GM20000 (cell line): ENCODE measurements around the gene TRIM7.
"Not testable (repeated sequence)": the region's sequence is repeated elsewhere in the genome, so short reads cannot be mapped to it uniquely, and the experiment has no call there.

ENCODE experiments used
- DNase-seq: peaks from one replicate; pipeline ENCODE4 v3.0.0; 2012; ENCODE audit warnings: low spot score
- CTCF ChIP-seq: IDR thresholded peaks from 2 replicates; pipeline ENCODE4 v1.5.1; 2012; ENCODE audit warnings: mild to moderate bottlenecking, control low read depth; ENCODE audit errors: extremely low read depth, missing control alignments

The TRIM7 gene

GRCh38 chr5:181171782-181172181 lies 33.2 kb downstream of the TRIM7 start:
- no peak for TF ChIP-seq CTCF
- DNase-seq: no peak

- TF ChIP-seq CTCF: no peak
- DNase-seq: no peak
Observed at GRCh38 chr5:181170996-181171395, 34.0 kb downstream of the TRIM7 start.

GRCh38 chr5:181170237-181170825 lies 34.7 kb downstream of the TRIM7 start:
- no peak for DNase-seq
- no peak for TF ChIP-seq CTCF

GRCh38 chr5:181169459-181170236 lies 35.3 kb downstream of the TRIM7 start:
- not testable (repeated sequence) for DNase-seq

- no peak for TF ChIP-seq CTCF
- DNase-seq: no peak
Observed at GRCh38 chr5:181168595-181169118, 36.3 kb downstream of the TRIM7 start.

GRCh38 chr5:181167814-181168488 lies 37.0 kb downstream of the TRIM7 start:
- TF ChIP-seq CTCF: peak; percentile 14
- no peak for DNase-seq

- no peak for DNase-seq
- no peak for TF ChIP-seq CTCF
Observed at GRCh38 chr5:181166812-181167733, 37.9 kb downstream of the TRIM7 start.
